Cardiac fibroblast (primary cell): Measurements from ENCODE around the gene PPM1B.
"Not testable (repeated sequence)": the region's sequence is repeated elsewhere in the genome, so short reads cannot be mapped to it uniquely, and the experiment has no call there.

ENCODE experiments used
- DNase-seq, 2 donors: peaks; one replicate each; pipeline versions ENCODE4 v3.0.0 to v3.0.0-alpha.2; 2010; ENCODE audit warnings: low read depth in 2 of 2
- H3K4me3 ChIP-seq, 2 donors: replicated peaks in 1 of 2; 1 replicate in 1 of 2; 2 replicates in 1 of 2; pipeline ENCODE4 v1.5.1; 2011; ENCODE audit warnings: low read depth in 2 of 2, low read length in 2 of 2, mild to moderate bottlenecking in 2 of 2, moderate library complexity in 1 of 2
- CTCF ChIP-seq: IDR thresholded peaks from one replicate; pipeline ENCODE4 v1.5.1; 2011; ENCODE audit warnings: low read depth, mild to moderate bottlenecking, low read length, inconsistent platforms

PPM1B gene

DNA sequence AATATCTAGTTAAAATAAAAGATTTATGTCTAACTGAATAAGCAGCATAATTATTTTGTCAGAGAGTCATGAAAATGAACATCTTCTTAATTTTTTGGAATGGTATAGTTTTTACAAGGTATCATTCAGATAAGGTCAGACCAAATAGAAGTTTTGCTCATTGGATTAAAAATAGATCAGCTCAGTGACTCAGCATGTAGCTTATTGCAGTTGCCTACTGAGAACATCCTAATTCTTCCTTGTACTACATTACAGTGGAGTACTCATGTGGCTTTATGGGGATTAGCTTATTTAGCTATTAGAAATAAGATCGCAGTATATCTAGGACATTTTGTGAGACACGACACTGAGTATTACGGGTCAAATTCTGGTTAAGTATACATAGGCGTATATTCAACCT lies 38.2 kb upstream of the PPM1B start:
- H3K4me3 ChIP-seq: no peak overlapping the region
- no peak for TF ChIP-seq CTCF
- peak; percentile 27 to 59 for DNase-seq

GRCh38 chr2:44131177-44131576 lies 37.5 kb upstream of the PPM1B start:
- no peak for TF ChIP-seq CTCF
- H3K4me3 ChIP-seq: no peak overlapping the region

DNA sequence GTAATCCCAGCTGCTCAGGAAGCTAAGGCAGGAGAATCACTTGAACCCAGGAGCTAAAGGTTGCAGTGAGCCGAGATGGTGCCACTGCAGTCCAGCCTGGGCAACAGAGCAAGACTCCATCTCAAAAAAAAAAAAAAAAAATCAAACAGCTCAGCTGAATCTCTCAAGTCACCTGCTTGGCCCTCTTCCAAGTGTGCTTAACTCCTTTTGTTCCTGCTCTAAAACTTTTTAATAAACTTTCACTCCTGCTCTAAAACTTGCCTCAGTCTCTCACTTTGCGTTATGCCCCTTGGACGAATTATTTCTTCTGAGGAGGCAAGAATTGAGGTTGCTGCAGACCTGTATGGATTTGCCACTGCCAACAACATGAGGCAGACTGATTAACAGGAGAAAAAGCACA lies 35.1 kb upstream of the PPM1B start:
- not testable (repeated sequence) for H3K4me3 ChIP-seq, DNase-seq

More at GRCh38 chr2:44131177-44131576, 37.5 kb upstream of the PPM1B start:
- no peak for DNase-seq

- no peak for TF ChIP-seq CTCF
- no peak for DNase-seq
- H3K4me3 ChIP-seq: no peak overlapping the region
Observed at GRCh38 chr2:44134848-44135247, 33.8 kb upstream of the PPM1B start.

DNA sequence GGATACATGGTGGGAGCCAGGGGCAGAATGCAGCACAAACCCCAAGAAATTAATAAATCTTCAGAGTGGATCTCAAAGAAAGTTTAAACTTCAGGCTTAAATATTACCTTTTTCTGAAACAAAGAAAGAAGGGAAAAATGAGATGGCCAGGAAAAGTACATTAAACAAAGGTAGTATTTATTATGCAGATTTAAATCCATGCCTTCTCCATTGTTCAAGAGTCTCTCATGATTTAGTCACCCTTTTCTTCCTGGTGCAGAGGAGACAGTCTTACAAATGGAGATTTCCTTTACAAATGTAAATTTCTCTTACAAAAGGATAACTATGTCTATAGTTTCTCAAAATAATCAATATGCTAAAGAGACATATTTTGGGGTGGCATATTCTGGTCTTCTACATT lies 33.4 kb upstream of the PPM1B start:
- peak in 1 of 2 donors; percentile 10 for DNase-seq
- no peak for TF ChIP-seq CTCF
- H3K4me3 ChIP-seq: no peak overlapping the region

DNA sequence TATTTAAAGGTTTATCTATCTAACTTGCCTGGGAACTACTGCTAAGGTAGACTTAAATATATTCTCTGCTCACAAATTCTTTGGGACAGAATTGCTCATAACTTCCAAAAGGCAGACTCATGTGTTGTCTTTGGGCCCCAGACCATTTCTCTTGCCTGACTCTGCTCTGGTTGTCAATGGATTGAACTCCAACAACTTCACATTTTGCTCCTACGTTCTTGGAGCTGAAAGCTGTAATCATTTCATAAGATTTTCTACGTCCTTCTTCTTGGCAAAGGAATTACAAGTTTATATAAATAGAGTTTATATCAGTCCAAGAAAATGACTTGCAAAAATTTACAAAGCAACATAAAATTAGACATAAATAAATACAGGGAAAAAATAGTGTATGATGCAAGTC lies 32.9 kb upstream of the PPM1B start:
- peak; percentile 51 to 59 for DNase-seq
- no peak overlapping the region for H3K4me3 ChIP-seq
- no peak for TF ChIP-seq CTCF

DNA sequence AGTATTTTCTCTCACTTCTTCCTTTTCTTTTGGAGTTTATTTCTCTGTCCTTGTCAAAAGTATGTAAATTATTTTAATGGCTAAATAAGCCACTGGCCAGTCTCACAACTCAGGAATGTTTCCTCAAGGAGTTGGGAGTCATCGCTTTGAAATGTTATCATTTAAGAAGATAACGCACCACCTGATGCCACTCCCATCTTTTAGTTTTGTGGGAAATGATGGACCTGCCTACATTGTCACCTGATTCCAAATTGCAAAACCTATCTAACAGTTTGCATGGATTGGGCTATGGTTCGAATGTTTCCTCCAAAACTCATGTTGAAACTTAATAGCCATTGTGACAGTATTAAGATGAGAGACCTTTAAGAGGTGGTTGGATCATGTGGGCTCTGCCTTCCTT lies 32.4 kb upstream of the PPM1B start:
- TF ChIP-seq CTCF: no peak
- DNase-seq: peak; percentile 29 to 64
- H3K4me3 ChIP-seq: no peak overlapping the region

DNA sequence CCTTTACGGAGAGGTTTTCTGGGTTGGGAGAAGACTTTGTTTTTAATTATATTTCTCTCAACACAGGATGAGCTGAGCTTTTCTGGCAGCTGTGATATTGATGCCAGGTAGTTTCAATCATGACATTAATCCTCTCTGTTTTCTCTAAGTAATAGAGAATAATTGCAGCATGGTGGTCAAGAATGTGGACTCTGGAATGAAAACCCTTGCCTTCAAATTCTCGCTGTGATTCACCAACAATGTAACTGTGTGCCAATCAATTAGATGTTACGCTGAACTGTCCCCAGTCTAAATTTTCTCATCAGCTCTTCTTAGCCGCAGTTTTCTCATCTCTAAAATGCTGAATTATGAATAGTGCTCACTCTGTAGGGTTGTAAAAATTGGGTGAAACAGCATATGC lies 31.6 kb upstream of the PPM1B start:
- no peak for TF ChIP-seq CTCF

More for the DNA sequence above, 31.6 kb upstream of the PPM1B start:
- DNase-seq: no peak
- H3K4me3 ChIP-seq: no peak overlapping the region
